ENCODE measurements around the gene FNDC5.

Gene FNDC5

GRCh38 chr1:32904797-32905196 is 34.1 kb upstream of the FNDC5 start:
- Histone ChIP-seq H3K36me3 (ENCODE audit: insufficient read depth) (no peaks in the 10 kb centered on the region), H3K79me2 (ENCODE audit: insufficient read depth, low read depth) (no peaks in the 10 kb centered on the region), H3K4me2 (no peak overlapping the region), H3K27ac (no peak overlapping the region), H3K9ac (no peak overlapping the region), H4K20me1 (ENCODE audit: insufficient read depth) (no peaks in the 10 kb centered on the region), H3K27me3 (ENCODE audit: insufficient read depth, low read depth) (no peaks in the 10 kb centered on the region), H3K4me1 (ENCODE audit: low read depth, poor library complexity, severe bottlenecking) (no peaks in the 10 kb centered on the region), H3K4me3 (IDR thresholded peaks at IDR 0.05; ENCODE audit: insufficient read depth, low read depth, low read length) (no peak overlapping the region), H2AFZ (ENCODE audit: low read depth) (no peak overlapping the region)
- TF ChIP-seq, protein P1, sequence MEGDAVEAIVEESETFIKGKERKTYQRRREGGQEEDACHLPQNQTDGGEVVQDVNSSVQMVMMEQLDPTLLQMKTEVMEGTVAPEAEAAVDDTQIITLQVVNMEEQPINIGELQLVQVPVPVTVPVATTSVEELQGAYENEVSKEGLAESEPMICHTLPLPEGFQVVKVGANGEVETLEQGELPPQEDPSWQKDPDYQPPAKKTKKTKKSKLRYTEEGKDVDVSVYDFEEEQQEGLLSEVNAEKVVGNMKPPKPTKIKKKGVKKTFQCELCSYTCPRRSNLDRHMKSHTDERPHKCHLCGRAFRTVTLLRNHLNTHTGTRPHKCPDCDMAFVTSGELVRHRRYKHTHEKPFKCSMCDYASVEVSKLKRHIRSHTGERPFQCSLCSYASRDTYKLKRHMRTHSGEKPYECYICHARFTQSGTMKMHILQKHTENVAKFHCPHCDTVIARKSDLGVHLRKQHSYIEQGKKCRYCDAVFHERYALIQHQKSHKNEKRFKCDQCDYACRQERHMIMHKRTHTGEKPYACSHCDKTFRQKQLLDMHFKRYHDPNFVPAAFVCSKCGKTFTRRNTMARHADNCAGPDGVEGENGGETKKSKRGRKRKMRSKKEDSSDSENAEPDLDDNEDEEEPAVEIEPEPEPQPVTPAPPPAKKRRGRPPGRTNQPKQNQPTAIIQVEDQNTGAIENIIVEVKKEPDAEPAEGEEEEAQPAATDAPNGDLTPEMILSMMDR (conservative IDR thresholded peaks at IDR 0.05; ENCODE audit: low read depth, low read length): no peak

- Histone ChIP-seq H3K79me2 (ENCODE audit: insufficient read depth, low read depth) (no peaks in the 10 kb centered on the region), H3K36me3 (ENCODE audit: insufficient read depth) (no peaks in the 10 kb centered on the region), H3K27ac (no peak overlapping the region), H3K4me2 (no peak overlapping the region), H3K4me3 (IDR thresholded peaks at IDR 0.05; ENCODE audit: insufficient read depth, low read depth, low read length) (no peak overlapping the region), H2AFZ (ENCODE audit: low read depth) (no peak overlapping the region), H4K20me1 (ENCODE audit: insufficient read depth) (no peaks in the 10 kb centered on the region), H3K27me3 (ENCODE audit: insufficient read depth, low read depth) (no peaks in the 10 kb centered on the region), H3K4me1 (ENCODE audit: low read depth, poor library complexity, severe bottlenecking) (no peaks in the 10 kb centered on the region), H3K9ac (no peak overlapping the region)
- TF ChIP-seq, protein P1 (conservative IDR thresholded peaks at IDR 0.05; ENCODE audit: low read depth, low read length): no peak
Measured at GRCh38 chr1:32903991-32904785, 33.5 kb upstream of the FNDC5 start.

- Histone ChIP-seq H3K4me3 (IDR thresholded peaks at IDR 0.05; ENCODE audit: insufficient read depth, low read depth, low read length) (no peak overlapping the region), H3K27ac (no peak overlapping the region), H3K36me3 (ENCODE audit: insufficient read depth) (no peaks in the 10 kb centered on the region), H3K4me2 (no peak overlapping the region), H4K20me1 (ENCODE audit: insufficient read depth) (no peaks in the 10 kb centered on the region), H3K9ac (no peak overlapping the region), H3K4me1 (ENCODE audit: low read depth, poor library complexity, severe bottlenecking) (no peaks in the 10 kb centered on the region), H3K27me3 (ENCODE audit: insufficient read depth, low read depth) (no peaks in the 10 kb centered on the region), H2AFZ (ENCODE audit: low read depth) (no peak overlapping the region), H3K79me2 (ENCODE audit: insufficient read depth, low read depth) (no peaks in the 10 kb centered on the region)
- TF ChIP-seq, protein P1 (conservative IDR thresholded peaks at IDR 0.05; ENCODE audit: low read depth, low read length): no peak
Measured at GRCh38 chr1:32902535-32902920, 31.8 kb upstream of the FNDC5 start.

DNA sequence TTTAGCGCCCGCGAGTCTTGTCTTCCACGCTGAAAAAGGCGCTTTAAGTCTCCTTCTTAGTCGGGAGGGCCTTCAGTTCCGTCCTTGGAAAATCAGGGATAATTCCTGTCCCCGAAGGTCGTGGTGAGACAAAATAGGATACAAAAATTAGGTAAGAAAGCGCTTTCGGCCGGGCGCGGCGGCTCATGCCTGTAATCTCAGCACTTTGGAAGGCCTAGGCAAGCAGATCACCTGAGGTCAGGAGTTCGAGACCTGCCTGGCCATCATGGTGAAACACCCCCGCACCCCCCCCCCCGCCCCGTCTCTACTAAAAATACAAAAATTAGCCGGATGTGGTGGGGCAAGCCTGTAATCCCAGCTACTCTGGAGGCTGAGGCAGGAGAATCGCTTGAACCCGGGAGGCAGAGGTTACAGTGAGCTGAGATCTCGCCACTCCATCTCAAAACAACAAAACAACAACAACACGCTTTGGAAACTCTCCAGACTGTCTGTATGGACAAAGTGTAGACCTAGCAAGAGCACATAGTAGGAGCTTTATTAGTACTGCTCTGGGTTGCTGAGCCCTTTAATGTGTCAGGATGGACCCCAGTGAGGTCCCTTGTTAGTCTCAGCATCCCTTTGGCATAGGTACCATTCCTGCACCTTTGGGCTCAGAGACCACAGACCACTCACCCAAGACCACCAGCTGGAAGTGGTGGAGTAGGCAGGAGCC is 31.3 kb upstream of the FNDC5 start:
- no peaks in the 10 kb centered on the region for H4K20me1 ChIP-seq (ENCODE audit: insufficient read depth)
- H3K27me3 ChIP-seq (ENCODE audit: insufficient read depth, low read depth): no peaks in the 10 kb centered on the region
- H3K79me2 ChIP-seq (ENCODE audit: insufficient read depth, low read depth): no peaks in the 10 kb centered on the region
- H2AFZ ChIP-seq (ENCODE audit: low read depth): peak overlapping the region; percentile 76
- H3K36me3 ChIP-seq (ENCODE audit: insufficient read depth): no peaks in the 10 kb centered on the region
- H3K4me3 ChIP-seq (IDR thresholded peaks at IDR 0.05; ENCODE audit: insufficient read depth, low read depth, low read length): no peak overlapping the region
- TF ChIP-seq, protein P1 (conservative IDR thresholded peaks at IDR 0.05; ENCODE audit: low read depth, low read length): no peak
- no peak overlapping the region for H3K27ac ChIP-seq
- H3K4me2 ChIP-seq: peak overlapping the region; percentile 68
- peak overlapping the region; percentile 44; the same call in 1 of the 2 replicates for H3K9ac ChIP-seq
- H3K4me1 ChIP-seq (ENCODE audit: low read depth, poor library complexity, severe bottlenecking): no peaks in the 10 kb centered on the region

All from KMS-11 (cell line).